HL-60 (cell line): ENCODE results near the gene PLCL2.

ENCODE experiments used
- GABPA ChIP-seq: IDR thresholded peaks from 2 replicates; pipeline ENCODE4 v1.6.1; 2012; ENCODE audit warnings: low read depth
- POLR2AphosphoS5 ChIP-seq: IDR thresholded peaks from 2 replicates; pipeline ENCODE4 v1.6.1; 2012; ENCODE audit warnings: low read depth
- SPI1 ChIP-seq: IDR thresholded peaks from 2 replicates; pipeline ENCODE4 v1.6.1; 2012; ENCODE audit warnings: low read depth, mild to moderate bottlenecking, borderline replicate concordance
- TF ChIP-seq, protein P1 (sequence below): IDR thresholded peaks from one replicate; pipeline ENCODE4 v1.5.1; 2011; ENCODE audit warnings: low read length, control low read depth, inconsistent platforms; ENCODE audit not compliant: insufficient read depth
- TF ChIP-seq, protein P2 (sequence below): IDR thresholded peaks from 2 replicates; pipeline ENCODE4 v1.6.1; 2012; ENCODE audit warnings: low read depth; ENCODE audit not compliant: insufficient replicate concordance

DNA sequence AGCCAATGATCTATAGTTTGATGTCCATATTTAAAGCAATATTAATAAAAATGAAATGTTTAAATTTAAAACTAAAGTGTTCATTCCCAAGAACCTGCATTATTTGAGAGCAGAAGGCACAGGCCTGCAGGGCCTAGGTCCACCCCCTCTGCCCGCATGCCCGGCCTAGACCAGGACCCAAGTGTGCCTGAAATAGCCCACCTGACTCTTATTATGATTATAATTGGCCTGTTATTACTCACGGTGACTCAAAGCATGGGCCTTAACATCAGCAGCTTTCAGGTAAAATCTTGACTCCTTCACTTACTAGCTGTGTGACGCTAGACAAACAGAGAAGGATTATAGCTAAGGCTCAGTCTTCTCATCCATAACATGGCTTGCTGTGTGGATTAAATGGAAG is 128.8 kb downstream of the PLCL2 start:
- TF ChIP-seq, protein P1, sequence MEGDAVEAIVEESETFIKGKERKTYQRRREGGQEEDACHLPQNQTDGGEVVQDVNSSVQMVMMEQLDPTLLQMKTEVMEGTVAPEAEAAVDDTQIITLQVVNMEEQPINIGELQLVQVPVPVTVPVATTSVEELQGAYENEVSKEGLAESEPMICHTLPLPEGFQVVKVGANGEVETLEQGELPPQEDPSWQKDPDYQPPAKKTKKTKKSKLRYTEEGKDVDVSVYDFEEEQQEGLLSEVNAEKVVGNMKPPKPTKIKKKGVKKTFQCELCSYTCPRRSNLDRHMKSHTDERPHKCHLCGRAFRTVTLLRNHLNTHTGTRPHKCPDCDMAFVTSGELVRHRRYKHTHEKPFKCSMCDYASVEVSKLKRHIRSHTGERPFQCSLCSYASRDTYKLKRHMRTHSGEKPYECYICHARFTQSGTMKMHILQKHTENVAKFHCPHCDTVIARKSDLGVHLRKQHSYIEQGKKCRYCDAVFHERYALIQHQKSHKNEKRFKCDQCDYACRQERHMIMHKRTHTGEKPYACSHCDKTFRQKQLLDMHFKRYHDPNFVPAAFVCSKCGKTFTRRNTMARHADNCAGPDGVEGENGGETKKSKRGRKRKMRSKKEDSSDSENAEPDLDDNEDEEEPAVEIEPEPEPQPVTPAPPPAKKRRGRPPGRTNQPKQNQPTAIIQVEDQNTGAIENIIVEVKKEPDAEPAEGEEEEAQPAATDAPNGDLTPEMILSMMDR, result no peak
- TF ChIP-seq, protein P2, sequence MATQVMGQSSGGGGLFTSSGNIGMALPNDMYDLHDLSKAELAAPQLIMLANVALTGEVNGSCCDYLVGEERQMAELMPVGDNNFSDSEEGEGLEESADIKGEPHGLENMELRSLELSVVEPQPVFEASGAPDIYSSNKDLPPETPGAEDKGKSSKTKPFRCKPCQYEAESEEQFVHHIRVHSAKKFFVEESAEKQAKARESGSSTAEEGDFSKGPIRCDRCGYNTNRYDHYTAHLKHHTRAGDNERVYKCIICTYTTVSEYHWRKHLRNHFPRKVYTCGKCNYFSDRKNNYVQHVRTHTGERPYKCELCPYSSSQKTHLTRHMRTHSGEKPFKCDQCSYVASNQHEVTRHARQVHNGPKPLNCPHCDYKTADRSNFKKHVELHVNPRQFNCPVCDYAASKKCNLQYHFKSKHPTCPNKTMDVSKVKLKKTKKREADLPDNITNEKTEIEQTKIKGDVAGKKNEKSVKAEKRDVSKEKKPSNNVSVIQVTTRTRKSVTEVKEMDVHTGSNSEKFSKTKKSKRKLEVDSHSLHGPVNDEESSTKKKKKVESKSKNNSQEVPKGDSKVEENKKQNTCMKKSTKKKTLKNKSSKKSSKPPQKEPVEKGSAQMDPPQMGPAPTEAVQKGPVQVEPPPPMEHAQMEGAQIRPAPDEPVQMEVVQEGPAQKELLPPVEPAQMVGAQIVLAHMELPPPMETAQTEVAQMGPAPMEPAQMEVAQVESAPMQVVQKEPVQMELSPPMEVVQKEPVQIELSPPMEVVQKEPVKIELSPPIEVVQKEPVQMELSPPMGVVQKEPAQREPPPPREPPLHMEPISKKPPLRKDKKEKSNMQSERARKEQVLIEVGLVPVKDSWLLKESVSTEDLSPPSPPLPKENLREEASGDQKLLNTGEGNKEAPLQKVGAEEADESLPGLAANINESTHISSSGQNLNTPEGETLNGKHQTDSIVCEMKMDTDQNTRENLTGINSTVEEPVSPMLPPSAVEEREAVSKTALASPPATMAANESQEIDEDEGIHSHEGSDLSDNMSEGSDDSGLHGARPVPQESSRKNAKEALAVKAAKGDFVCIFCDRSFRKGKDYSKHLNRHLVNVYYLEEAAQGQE, result no peak
- TF ChIP-seq POLR2AphosphoS5 (no peak), GABPA (no peak), SPI1 (no peak)
